ENCODE data around the gene PRRX1.

The PRRX1 gene

DNA sequence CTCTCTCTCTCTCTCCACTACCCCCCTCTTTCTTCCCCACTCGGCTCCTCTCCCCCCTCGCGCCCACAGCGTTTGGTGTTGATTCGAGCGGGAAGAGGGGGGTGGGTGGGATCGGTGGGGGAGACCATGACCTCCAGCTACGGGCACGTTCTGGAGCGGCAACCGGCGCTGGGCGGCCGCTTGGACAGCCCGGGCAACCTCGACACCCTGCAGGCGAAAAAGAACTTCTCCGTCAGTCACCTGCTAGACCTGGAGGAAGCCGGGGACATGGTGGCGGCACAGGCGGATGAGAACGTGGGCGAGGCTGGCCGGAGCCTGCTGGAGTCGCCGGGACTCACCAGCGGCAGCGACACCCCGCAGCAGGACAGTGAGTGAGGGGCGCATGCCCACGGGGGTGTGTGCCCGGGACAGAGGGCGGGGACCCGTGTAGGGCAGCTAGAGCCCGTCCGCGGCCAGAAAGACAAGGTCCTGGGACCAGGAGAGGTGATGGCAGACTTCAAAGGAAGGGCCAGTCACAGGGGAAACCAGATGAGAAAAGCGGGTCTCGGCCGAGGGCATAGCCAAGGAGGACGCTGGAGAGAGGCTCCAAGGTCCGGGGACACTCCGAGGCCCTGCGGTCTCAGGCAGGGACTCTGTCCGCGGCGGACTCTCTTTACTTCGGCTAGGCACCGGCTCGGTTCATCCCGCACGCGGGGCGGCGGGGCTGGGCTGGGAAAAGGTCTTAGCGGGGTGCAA lies at the start of gene PRRX1:
Gene PRRX1 (plus strand): TSS at position 39 of the 735 bp plus-strand sequence. CDS start 88 bp downstream, at position 127.
- in situ Hi-C loops (cut with MboI; ENCODE audit: low pct_unique_long_range_greater_than_20kb, low sequenced_read_pairs): no loop called here
- DNase-seq: no peak

DNA sequence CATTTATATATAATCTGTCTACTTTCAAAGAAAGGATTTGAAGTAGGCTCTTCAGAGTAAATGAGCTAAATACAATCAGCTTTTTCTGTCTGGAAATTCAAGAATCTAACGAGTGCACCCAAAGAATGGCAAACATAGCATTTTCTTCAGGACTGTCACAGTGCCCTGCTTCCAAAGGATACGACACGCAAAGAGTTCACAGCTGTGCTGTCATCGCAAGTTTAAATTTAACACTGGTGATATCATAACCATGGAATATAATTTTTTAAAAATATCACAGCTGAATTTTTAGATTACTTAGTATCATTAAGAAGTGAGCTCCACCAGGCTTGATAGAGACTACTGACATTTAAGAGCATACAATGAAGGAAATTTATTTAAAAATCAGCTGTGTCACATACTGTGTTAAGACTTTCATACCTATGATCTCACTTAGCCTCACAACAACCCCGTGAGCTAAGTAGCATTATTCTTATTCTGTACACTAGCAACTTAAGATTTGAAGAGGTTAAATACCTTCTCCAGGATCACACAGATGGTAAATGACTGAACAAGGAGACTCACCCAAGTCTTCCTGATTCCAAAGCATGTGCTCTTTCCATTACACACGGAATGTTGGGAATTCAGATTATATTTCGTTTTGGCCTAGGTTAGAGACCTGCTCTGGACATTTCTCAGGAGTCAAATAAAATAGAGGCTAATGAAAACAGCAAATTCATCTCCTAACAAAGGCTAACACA lies 46.2 kb upstream of the PRRX1 start:
- in situ Hi-C loops (cut with MboI; ENCODE audit: low pct_unique_long_range_greater_than_20kb, low sequenced_read_pairs): no loop called here
- DNase-seq: no peak

DNA sequence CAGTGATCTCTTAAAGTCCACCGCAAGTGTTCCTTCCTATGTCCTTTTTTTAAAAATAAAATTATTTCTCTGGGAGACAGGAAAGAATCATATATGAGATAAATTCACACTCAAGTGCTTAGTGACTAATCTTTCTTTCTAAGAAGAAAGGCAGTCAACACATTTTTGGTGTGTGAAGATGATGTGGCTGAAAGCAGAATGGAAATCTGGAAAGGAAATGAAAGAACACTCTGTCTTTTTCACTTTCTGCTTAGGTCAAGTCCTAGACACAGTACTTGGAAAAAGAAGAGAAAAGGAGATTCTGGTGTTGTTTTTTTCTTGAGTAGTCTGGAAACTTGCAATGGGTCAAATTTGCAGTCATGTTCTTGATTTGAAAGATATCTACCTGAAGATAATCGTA lies 45.5 kb upstream of the PRRX1 start:
- no peak for DNase-seq
- in situ Hi-C loops (cut with MboI; ENCODE audit: low pct_unique_long_range_greater_than_20kb, low sequenced_read_pairs): no loop called here

DNA sequence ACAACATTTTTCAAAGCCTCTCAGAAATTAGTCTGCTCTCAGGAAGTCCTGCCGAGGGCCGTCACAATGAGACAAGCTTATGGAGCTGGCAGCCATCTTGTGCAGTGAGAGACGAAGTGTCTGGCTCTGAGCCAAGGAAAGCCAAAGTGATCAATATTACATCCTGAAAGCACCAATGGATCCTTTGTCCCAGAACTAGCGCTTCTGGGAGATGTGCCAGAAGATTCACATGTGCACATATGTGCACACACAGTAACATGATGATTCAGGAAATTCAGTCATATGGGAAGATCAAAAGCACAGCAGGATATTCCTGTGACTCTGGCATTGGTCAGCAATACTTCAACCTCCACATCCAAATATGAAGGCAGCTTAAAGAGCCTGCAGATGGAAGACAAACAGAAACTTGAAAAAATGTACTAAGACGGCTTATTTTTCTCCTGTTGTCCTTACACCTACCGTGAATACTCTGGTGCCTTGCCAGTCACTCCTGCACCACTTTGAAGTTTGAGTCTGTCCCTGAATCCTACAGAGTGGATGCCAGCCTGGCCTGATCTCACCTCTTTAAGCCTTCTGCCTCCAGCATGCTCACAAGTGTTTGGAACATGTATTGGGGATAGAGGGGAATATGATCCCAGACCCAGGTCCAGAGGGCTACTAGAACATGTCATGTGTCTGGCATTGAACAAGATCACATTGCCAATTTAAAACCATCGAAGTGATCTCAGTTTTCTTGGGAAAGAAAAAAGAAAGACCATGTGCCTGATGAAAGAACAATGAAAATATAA lies 44.5 kb upstream of the PRRX1 start:
- in situ Hi-C loops (cut with MboI; ENCODE audit: low pct_unique_long_range_greater_than_20kb, low sequenced_read_pairs): no loop called here
- no peak for DNase-seq

GRCh38 chr1:170620164-170620563 lies 43.8 kb upstream of the PRRX1 start:
- in situ Hi-C loops (cut with MboI; ENCODE audit: low pct_unique_long_range_greater_than_20kb, low sequenced_read_pairs): no loop called here
- DNase-seq: no peak

DNA sequence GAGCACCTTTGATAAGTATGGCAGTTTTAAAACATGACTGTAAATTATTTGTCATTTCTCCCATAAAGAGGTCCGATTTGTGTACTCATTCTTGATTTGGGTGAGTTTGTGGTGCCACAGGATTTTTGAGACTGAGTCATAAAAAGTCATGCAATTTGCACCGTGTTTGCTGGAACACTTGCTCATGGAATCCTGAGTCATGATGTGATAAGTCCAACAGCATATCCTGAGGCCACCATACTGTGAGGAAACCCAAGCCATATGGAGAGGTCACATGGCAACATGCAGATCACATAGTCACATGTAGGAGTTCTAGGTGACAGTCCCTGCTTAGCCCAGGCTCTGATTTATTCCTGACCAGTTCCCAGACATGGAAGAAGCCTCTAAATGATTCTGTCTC lies 40.8 kb upstream of the PRRX1 start:
- DNase-seq: no peak
- in situ Hi-C loops (cut with MboI; ENCODE audit: low pct_unique_long_range_greater_than_20kb, low sequenced_read_pairs): no loop called here

DNA sequence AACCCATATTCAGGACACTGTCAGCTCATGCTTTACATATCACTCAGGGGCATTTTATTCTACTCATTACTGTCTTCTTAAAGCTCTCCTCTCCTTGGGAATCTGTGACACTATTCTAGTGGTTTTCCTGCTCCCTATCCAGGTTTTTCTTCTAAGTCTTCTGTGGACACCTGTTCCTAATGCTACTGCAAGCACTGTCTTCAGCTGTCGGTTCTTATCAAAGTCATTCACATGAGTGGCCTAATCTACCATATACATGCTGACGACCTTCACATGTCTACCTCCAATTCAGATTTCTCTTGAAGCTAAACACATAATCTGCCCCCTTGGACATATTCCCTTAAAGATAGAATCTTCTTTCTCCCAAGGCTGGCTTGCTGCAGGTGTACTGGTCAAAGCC lies 39.8 kb upstream of the PRRX1 start:
- no peak for DNase-seq
- in situ Hi-C loops (cut with MboI; ENCODE audit: low pct_unique_long_range_greater_than_20kb, low sequenced_read_pairs): no loop called here

DNA sequence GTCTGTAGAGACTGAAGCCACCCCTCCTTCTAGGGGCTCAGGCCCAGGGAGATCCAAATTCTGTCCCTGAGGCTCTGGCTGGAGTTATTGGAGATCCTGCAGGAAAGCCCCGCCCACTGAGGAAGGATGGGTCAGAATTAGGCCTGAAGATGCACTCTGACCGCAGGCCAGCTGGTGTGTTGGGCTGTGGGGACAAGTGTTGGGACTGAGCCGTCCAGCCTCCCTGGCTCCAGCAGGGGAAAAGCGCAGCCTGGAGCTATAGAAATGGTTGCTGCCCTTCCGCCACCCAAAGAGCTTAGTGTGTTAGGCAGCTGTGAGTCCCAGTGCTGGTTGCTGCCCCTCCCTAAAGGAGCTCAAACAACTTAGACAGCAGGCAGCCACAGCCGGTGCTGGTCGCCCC lies 33.0 kb upstream of the PRRX1 start:
- in situ Hi-C loops (cut with MboI; ENCODE audit: low pct_unique_long_range_greater_than_20kb, low sequenced_read_pairs): no loop called here
- DNase-seq: no peak

DNA sequence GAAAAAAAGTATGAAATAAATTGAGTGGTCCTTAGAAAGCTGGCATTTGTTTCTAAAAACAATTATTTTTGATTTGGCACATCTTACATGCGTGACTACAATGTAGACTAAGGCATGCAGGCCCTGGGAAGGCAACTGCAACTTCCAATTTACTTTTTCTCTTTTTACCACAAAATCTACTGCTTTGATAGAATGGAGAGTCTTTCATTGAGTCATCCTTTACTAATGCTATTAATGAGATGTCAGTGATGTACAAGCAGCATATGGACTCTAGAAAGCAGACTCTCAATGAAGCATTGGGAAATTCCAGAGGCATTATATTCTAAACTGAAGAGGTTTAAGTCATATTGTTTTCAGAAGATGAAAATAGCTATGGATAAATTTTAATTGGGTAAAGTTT lies 29.6 kb upstream of the PRRX1 start:
- no peak for DNase-seq
- in situ Hi-C loops (cut with MboI; ENCODE audit: low pct_unique_long_range_greater_than_20kb, low sequenced_read_pairs): no loop called here

DNA sequence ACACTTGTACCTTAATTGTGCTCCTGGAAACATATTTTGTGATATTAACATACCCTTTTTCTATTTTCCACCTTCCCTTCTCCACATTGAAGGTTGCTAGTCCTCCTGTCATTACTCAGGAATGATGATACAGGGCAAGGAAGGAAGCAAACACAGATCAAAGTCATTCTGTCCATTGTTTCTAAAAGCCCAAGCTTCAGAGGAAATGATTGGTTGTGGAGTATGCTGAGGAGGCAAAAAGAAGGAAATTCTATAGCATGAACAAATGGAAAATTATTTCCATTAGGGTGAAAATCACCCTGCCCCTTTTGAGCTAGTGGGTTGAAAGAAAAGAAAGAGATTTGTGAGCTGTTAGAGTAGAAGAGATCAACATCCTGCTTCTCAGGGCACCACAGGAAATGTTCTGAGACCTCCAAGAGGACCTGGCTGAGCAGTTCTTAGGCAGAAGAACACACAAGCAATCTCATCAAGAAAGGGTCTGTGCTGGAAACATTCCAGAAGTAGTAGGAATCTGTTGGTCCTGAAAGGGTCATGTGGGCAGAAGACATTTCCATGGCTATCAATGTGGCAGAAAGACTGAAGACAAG lies 29.0 kb upstream of the PRRX1 start:
- DNase-seq: no peak

DNA sequence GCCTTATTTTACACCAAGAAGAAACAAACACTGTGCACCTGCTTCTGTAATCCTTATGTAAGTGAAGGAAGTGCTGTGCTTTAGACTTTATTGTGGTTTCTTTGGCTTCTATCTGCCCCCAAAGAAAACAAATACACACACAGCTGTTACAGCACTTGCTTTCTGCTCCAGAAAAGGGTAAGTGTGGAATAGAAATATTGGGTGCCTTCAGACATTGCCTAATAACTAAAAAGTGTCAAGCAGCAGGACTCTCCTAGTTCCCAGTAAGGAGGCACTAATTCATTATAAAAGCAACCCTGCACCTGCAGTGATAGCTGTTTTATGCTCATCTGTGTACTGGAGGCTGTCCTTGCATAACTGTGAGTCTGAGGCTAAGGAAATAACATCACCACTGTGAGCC lies 23.4 kb upstream of the PRRX1 start:
- in situ Hi-C loops (cut with MboI; ENCODE audit: low pct_unique_long_range_greater_than_20kb, low sequenced_read_pairs): no loop called here
- no peak for DNase-seq

More for the DNA sequence above, 29.0 kb upstream of the PRRX1 start:
- in situ Hi-C loops (cut with MboI; ENCODE audit: low pct_unique_long_range_greater_than_20kb, low sequenced_read_pairs): no loop called here

GRCh38 chr1:170657275-170657853 lies 6.6 kb upstream of the PRRX1 start:
- in situ Hi-C loops (cut with MboI; ENCODE audit: low pct_unique_long_range_greater_than_20kb, low sequenced_read_pairs): no loop called here
- no peak for DNase-seq

DNA sequence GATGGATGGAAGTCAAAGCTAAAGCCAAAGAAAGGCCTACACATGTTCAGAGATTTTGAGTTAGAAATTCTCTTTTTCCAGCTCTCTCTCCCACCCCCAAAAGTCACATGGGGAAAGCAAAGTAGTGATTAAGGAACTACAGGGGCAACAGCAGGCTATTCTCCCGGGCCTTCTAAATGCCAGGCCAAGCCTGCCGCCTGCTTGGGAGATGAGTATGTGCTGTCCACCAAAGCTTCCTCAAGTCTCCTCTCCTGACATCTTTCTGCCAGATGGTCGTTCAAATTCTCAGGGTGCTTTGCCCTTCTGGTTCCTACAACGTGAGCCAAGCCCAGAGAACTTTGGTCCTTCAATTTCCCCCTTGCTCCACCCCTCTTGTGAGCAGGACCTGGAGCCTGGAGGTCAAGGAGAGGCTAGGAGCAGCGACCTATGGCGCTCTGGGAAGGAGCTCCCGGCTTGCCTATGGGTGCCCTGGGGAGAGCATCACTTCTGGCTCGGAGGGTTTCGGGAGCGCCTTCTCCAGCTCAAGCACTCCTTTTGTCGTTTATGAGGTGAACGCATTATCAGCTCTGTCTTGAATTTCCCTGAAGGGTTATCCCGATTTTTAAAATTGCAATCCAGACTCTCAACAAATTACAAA lies 4.4 kb upstream of the PRRX1 start:
- no peak for DNase-seq
- in situ Hi-C loops (cut with MboI; ENCODE audit: low pct_unique_long_range_greater_than_20kb, low sequenced_read_pairs): no loop called here

- in situ Hi-C loops (cut with MboI; ENCODE audit: low pct_unique_long_range_greater_than_20kb, low sequenced_read_pairs): no loop called here
- DNase-seq: no peak
These were observed 3.6 kb upstream of the PRRX1 start for GRCh38 chr1:170660281-170660713.

- in situ Hi-C loops (cut with MboI; ENCODE audit: low pct_unique_long_range_greater_than_20kb, low sequenced_read_pairs): no loop called here
- no peak for DNase-seq
These were observed 2.9 kb upstream of the PRRX1 start for GRCh38 chr1:170660871-170661645.

GRCh38 chr1:170661646-170662411 lies 2.1 kb upstream of the PRRX1 start:
- in situ Hi-C loops (cut with MboI; ENCODE audit: low pct_unique_long_range_greater_than_20kb, low sequenced_read_pairs): no loop called here
- DNase-seq: no peak

DNA sequence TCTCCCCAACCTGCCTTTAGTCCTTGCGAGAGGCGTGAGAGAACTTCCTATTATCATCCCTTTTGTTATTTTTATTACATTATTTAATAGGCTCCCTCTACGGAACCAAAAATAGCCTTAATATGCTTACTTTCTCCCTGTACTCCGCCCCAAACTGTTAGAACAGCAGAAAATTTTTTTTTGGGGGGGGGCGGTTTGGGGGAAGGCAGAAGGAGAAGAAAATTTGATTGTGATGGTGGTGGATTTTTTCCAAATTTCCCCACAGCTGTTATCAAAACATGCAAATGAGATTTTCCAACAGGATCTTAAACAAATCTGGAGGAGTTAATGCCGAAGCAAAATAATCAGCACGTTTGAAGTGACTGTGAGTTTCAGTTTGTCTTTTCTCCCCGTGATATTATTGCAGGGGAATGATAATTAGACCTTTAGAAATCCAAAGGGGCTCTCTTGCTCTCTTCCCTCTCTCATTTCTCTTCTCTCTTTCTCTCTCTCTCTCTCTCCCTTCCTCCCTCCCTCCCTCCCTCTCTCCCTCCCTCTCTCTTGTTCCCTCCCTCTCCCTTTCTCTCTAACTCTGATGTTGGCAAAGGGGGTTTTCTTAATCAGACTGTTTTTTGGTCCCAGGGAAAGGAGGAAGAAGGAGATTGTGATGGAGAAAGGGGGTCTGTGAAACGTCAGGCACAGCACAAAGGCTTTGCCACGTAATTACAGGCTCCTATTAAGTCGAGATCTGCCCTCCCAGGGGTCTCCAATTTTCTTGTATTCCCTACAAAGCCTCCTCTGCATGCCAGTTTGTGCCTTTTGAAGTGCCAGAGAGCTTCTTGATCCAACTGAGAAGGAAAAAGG lies 1.1 kb upstream of the PRRX1 start:
- DNase-seq: no peak
- in situ Hi-C loops (cut with MboI; ENCODE audit: low pct_unique_long_range_greater_than_20kb, low sequenced_read_pairs): no loop called here
